ENCODE measurements around the gene TMPRSS2. TPM values are rescaled to one million over a fixed set of nuclear protein-coding genes. Genes with fewer than 3 reads are reported as not detected.
"Not testable (repeated sequence)": the region's sequence is repeated elsewhere in the genome, so short reads cannot be mapped to it uniquely, and the experiment has no call there.

Gene TMPRSS2
- total RNA-seq, 4 donors from 2014 or later: 0.26 to 1.5 TPM; not detected in 2

GRCh38 chr21:41425954-41426675, 81.8 kb downstream of the TMPRSS2 start, which contains the start of gene MX1:
MX1 (plus strand) TSS chr21:41426239; CDS start chr21:41432071, 5,832 bp downstream.
- intact Hi-C loops (cut with DNase I; ENCODE audit: low total_unique reads): loop anchor here (10.0 kb wide), 1 partner anchor 261 kb away; the partner anchor contains the start of gene BACE2
- no peaks in the 10 kb centered on the region for H3K27me3 ChIP-seq
- H3K4me3 ChIP-seq: peak within 1 kb of the TSS; percentile 49 to 61
- H3K9me3 ChIP-seq: no peaks in the 10 kb centered on the region
- no peaks in the 10 kb centered on the region for H3K4me1 ChIP-seq
- no peaks in the 10 kb centered on the region for H3K36me3 ChIP-seq
- TF ChIP-seq POLR2A (IDR thresholded peaks at IDR 0.05): peak; percentile 64 to 65
- no peak for TF ChIP-seq CTCF (IDR thresholded peaks at IDR 0.05)
- peak; percentile 67 to 82 for DNase-seq
- H3K27ac ChIP-seq: peak within 1 kb of the TSS; percentile 67 to 72

- no peak for DNase-seq
- H3K4me1 ChIP-seq: no peaks in the 10 kb centered on the region
- H3K27ac ChIP-seq: peak overlapping the region; percentile 67 to 72
- intact Hi-C loops (cut with DNase I; ENCODE audit: low total_unique reads): loop anchor here (10.0 kb wide), 1 partner anchor 261 kb away; the partner anchor contains the start of gene BACE2
- H3K27me3 ChIP-seq: no peaks in the 10 kb centered on the region
- H3K36me3 ChIP-seq: no peaks in the 10 kb centered on the region
- peak overlapping the region; percentile 49 to 61 for H3K4me3 ChIP-seq
- H3K9me3 ChIP-seq: no peaks in the 10 kb centered on the region
- TF ChIP-seq CTCF (IDR thresholded peaks at IDR 0.05): no peak
- no peak for TF ChIP-seq POLR2A (IDR thresholded peaks at IDR 0.05)
These were observed 82.4 kb downstream of the TMPRSS2 start for GRCh38 chr21:41425588-41425953.

GRCh38 chr21:41423305-41423636, 84.7 kb downstream of the TMPRSS2 start:
- not testable (repeated sequence) for H3K9me3 ChIP-seq, H3K4me1 ChIP-seq, H3K36me3 ChIP-seq, H3K4me3 ChIP-seq, DNase-seq, H3K27me3 ChIP-seq, H3K27ac ChIP-seq
- intact Hi-C loops (cut with DNase I; ENCODE audit: low total_unique reads): loop anchor here (10.0 kb wide), 1 partner anchor 258 kb away; the partner anchor contains the start of gene BACE2

GRCh38 chr21:41422546-41423304, 85.2 kb downstream of the TMPRSS2 start:
- peak overlapping the region in 1 of 2 donors; percentile 3 for H3K27ac ChIP-seq
- no peak for DNase-seq
- intact Hi-C loops (cut with DNase I; ENCODE audit: low total_unique reads): loop anchor here (10.0 kb wide), 1 partner anchor 258 kb away; the partner anchor contains the start of gene BACE2

GRCh38 chr21:41420998-41421397, 87.0 kb downstream of the TMPRSS2 start:
- not testable (repeated sequence) for H3K9me3 ChIP-seq, DNase-seq, H3K4me1 ChIP-seq, H3K27me3 ChIP-seq, H3K36me3 ChIP-seq
- H3K27ac ChIP-seq: peak overlapping the region; percentile 89 to 98
- intact Hi-C loops (cut with DNase I; ENCODE audit: low total_unique reads): loop anchor here (10.0 kb wide), 1 partner anchor 256 kb away; the partner anchor contains the start of gene BACE2
- H3K4me3 ChIP-seq: peak overlapping the region; percentile 57 to 80

More at GRCh38 chr21:41422546-41423304, 85.2 kb downstream of the TMPRSS2 start:
- H3K4me3 ChIP-seq: no peak overlapping the region
- no peaks in the 10 kb centered on the region for H3K4me1 ChIP-seq
- H3K36me3 ChIP-seq: no peaks in the 10 kb centered on the region
- no peak for TF ChIP-seq CTCF (IDR thresholded peaks at IDR 0.05)
- no peak for TF ChIP-seq POLR2A (IDR thresholded peaks at IDR 0.05)
- no peaks in the 10 kb centered on the region for H3K27me3 ChIP-seq
- no peaks in the 10 kb centered on the region for H3K9me3 ChIP-seq
